ENCODE data around the gene TMEM151B. TPM values are rescaled to one million over a fixed set of nuclear protein-coding genes. Genes with fewer than 3 reads are reported as not detected.
A peak's percentile ranks its signal among the peaks of the same experiment; 100 is the strongest.
"Not testable (repeated sequence)": the region's sequence is repeated elsewhere in the genome, so short reads cannot be mapped to it uniquely, and the experiment has no call there.

Gene TMEM151B
- total RNA-seq, 1 donor from 2014 or later = not detected

DNA sequence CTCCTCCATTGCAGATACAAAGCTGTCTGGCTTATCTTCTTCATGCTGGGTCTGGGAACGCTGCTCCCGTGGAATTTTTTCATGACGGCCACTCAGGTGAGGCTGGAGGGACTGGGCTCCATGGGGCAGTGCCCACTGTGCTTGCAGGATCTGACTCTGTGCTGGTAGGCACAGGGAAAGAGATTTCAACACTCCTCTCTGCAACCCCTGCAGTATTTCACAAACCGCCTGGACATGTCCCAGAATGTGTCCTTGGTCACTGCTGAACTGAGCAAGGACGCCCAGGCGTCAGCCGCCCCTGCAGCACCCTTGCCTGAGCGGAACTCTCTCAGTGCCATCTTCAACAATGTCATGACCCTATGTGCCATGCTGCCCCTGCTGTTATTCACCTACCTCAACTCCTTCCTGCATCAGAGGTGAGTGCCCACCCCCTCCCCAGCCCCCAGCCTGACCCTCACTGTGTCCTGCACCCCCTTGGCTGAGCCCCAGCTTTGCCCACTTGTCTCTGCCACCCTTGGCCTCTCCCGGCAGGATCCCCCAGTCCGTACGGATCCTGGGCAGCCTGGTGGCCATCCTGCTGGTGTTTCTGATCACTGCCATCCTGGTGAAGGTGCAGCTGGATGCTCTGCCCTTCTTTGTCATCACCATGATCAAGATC, 40.7 kb upstream of the TMEM151B start:
- no peak for ATAC-seq
- Histone ChIP-seq H3K36me3 (peaks cover 39% of the 10 kb centered on the region), H3K9me3 (no peaks in the 10 kb centered on the region), H3K27me3 (ENCODE audit: low read depth) (no peaks in the 10 kb centered on the region), H3K27ac (no peak overlapping the region), H3K4me1 (peaks cover 30% of the 10 kb centered on the region), H3K4me3 (no peak overlapping the region)
- DNase-seq = no peak
- intact Hi-C loops (cut with DNase I) = loop anchor here (10.0 kb wide), 1 partner anchor 55 kb away; no protein-coding TSS in a partner anchor
- TF ChIP-seq CTCF (IDR thresholded peaks at IDR 0.05) = no peak

DNA sequence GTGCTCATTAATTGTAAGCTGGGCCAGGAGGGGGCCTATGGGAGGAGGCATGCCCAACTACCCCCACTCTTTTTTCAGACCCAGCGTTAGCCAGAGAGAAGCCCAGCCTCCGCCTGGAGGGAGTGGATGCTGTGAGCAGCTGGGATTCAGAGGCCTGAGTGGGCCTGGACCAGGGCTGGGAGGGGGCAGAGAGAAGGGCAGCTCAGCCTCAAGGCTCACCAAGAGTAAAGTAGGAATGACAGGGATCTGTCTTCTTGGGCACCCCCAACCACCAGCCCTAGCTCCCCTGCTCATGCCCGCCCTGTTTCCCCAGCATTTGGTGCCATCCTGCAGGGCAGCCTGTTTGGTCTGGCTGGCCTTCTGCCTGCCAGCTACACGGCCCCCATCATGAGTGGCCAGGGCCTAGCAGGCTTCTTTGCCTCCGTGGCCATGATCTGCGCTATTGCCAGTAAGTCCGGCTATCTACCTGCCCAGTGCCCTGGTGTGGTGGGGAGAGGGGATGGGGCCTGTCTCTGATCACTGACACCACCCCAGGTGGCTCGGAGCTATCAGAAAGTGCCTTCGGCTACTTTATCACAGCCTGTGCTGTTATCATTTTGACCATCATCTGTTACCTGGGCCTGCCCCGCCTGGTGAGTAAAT, 40.1 kb upstream of the TMEM151B start:
- H3K27ac ChIP-seq = no peak overlapping the region
- intact Hi-C loops (cut with DNase I) = loop anchor here (10.0 kb wide), 1 partner anchor 55 kb away; no protein-coding TSS in a partner anchor
- no peak for TF ChIP-seq CTCF (IDR thresholded peaks at IDR 0.05)
- peak; percentile 9 for DNase-seq
- H3K9me3 ChIP-seq = no peaks in the 10 kb centered on the region
- ATAC-seq = no peak
- peaks cover 39% of the 10 kb centered on the region for H3K36me3 ChIP-seq
- H3K4me3 ChIP-seq = no peak overlapping the region
- no peaks in the 10 kb centered on the region for H3K27me3 ChIP-seq (ENCODE audit: low read depth)
- peaks cover 33% of the 10 kb centered on the region for H3K4me1 ChIP-seq

DNA sequence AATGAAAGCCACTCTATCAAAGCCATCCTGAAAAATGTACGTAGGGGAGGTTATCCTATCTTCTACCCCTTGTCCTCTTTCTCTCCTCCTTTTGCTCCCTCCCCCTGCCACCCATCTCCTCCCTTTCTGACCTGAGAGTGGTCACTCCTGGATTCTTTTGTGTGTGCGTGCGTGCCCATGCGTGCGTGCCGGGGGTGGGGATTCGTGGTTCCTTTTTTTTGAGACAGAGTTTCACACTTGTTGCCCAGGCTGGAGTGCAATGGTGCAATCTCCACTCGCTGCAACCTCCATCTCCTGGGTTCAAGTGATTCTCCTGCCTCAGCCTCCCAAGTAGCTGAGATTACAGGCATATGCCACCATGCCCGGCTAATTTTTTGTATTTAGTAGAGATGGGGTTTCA, 38.8 kb upstream of the TMEM151B start:
- not testable (repeated sequence) for H3K27me3 ChIP-seq (ENCODE audit: low read depth); H3K27ac ChIP-seq; H3K4me3 ChIP-seq; ATAC-seq; H3K9me3 ChIP-seq; DNase-seq
- Histone ChIP-seq H3K4me1 (peaks cover 31% of the 10 kb centered on the region), H3K36me3 (peaks cover 39% of the 10 kb centered on the region)
- intact Hi-C loops (cut with DNase I) = loop anchor here (10.0 kb wide), 1 partner anchor 57 kb away; no protein-coding TSS in a partner anchor

GRCh38 chr6:44232676-44233566, 37.3 kb upstream of the TMEM151B start:
- no peak for TF ChIP-seq CTCF (IDR thresholded peaks at IDR 0.05)
- H3K36me3 ChIP-seq = peaks cover 39% of the 10 kb centered on the region

GRCh38 chr6:44233567-44234100, 36.6 kb upstream of the TMEM151B start:
- DNase-seq = peak; percentile 38
- TF ChIP-seq CTCF (IDR thresholded peaks at IDR 0.05) = no peak
- H3K9me3 ChIP-seq = no peaks in the 10 kb centered on the region
- H3K36me3 ChIP-seq = peaks cover 39% of the 10 kb centered on the region
- H3K4me1 ChIP-seq = peaks cover 43% of the 10 kb centered on the region
- H3K27ac ChIP-seq = peak overlapping the region; percentile 53
- intact Hi-C loops (cut with DNase I) = loop anchor here (10.0 kb wide), 1 partner anchor 59 kb away; no protein-coding TSS in a partner anchor
- no peak overlapping the region for H3K4me3 ChIP-seq
- no peaks in the 10 kb centered on the region for H3K27me3 ChIP-seq (ENCODE audit: low read depth)
- ATAC-seq = no peak

More at GRCh38 chr6:44232676-44233566, 37.3 kb upstream of the TMEM151B start:
- DNase-seq (peak; percentile 38), ATAC-seq (no peak)
- H3K9me3 ChIP-seq = no peaks in the 10 kb centered on the region
- H3K4me3 ChIP-seq = no peak overlapping the region
- H3K27me3 ChIP-seq (ENCODE audit: low read depth) = no peaks in the 10 kb centered on the region
- peak overlapping the region; percentile 53 for H3K27ac ChIP-seq
- peaks cover 38% of the 10 kb centered on the region for H3K4me1 ChIP-seq
- intact Hi-C loops (cut with DNase I) = loop anchor here (10.0 kb wide), 1 partner anchor 58 kb away; no protein-coding TSS in a partner anchor

Measured in lower lobe of right lung (tissue), 2 donors.